Caco-2 (cell line): ENCODE data around the gene MCRIP2. TPM values are rescaled to one million over a fixed set of nuclear protein-coding genes. Genes with fewer than 3 reads are reported as not detected.
A peak's percentile ranks its signal among the peaks of the same experiment; 100 is the strongest.

ENCODE experiments used
- BruUV-seq: library from RNA; stranded (reverse); fragments of 400-500 nt; replicated peaks from 2 replicates; lab custom pipeline; 2021; lab: Mats Ljungman, UMichigan
- CTCF ChIA-PET: fragments of 300-600 bp; sonication (Branson Sonifier 250); formaldehyde crosslinking; loops from one replicate; lab custom pipeline; 2022; ENCODE audit warnings: antibody characterized with exemption; lab: Charles Lee
- POLR2A ChIA-PET: fragments of 300-600 bp; sonication (Branson Sonifier 250); formaldehyde crosslinking; loops from one replicate; lab custom pipeline; 2022; ENCODE audit warnings: antibody characterized with exemption; lab: Charles Lee
- DNase-seq, 2 experiments: peaks; one replicate each; pipeline versions ENCODE4 v3.0.0 to v3.0.0-alpha.2; 2020 to 2022
- H3K27me3 ChIP-seq: replicated peaks from 2 replicates; pipeline ENCODE4 v1.6.0; 2011; ENCODE audit warnings: low read length; ENCODE audit not compliant: control insufficient read depth, insufficient read depth
- H3K36me3 ChIP-seq: 2 replicates; pipeline ENCODE4 v1.5.1; 2011; ENCODE audit warnings: low read length; ENCODE audit not compliant: control insufficient read depth, insufficient read depth
- H3K4me1 ChIP-seq: fragments of 250-450 bp; sonication (Bioruptor Pico); 2 replicates; pipeline ENCODE4 v1.5.1; 2020; ENCODE audit warnings: mild to moderate bottlenecking
- H3K4me3 ChIP-seq: 2 replicates; pipeline ENCODE4 v1.5.1; 2011; ENCODE audit warnings: low read depth, mild to moderate bottlenecking, control low read depth, low read length
- H3K9me3 ChIP-seq: fragments of 250-450 bp; sonication (Bioruptor Pico); 2 replicates; pipeline ENCODE4 v1.5.1; 2020; ENCODE audit warnings: mild to moderate bottlenecking, moderate library complexity
- H3K27ac Mint-ChIP-seq: one replicate; pipeline ENCODE4 v1.8.0; 2022; ENCODE audit warnings: mixed read lengths; ENCODE audit not compliant: unreplicated experiment
- H3K27me3 Mint-ChIP-seq: one replicate; pipeline ENCODE4 v1.8.0; 2022; ENCODE audit warnings: mixed read lengths; ENCODE audit not compliant: insufficient read depth, unreplicated experiment
- H3K36me3 Mint-ChIP-seq: one replicate; pipeline ENCODE4 v1.8.0; 2022; ENCODE audit warnings: mild to moderate bottlenecking, mixed read lengths; ENCODE audit not compliant: insufficient read depth, unreplicated experiment
- H3K4me1 Mint-ChIP-seq: one replicate; pipeline ENCODE4 v1.8.0; 2022; ENCODE audit warnings: low read depth, mixed read lengths; ENCODE audit not compliant: unreplicated experiment
- H3K4me3 Mint-ChIP-seq: one replicate; pipeline ENCODE4 v1.8.0; 2022; ENCODE audit warnings: mild to moderate bottlenecking, moderate library complexity, mixed read lengths; ENCODE audit not compliant: unreplicated experiment
- H3K9me3 Mint-ChIP-seq: one replicate; pipeline ENCODE4 v1.8.0; 2022; ENCODE audit warnings: mixed read lengths; ENCODE audit not compliant: unreplicated experiment
- CTCF ChIP-seq, 2 experiments: fragments of 200-600 bp in 1 of 2; IDR thresholded peaks; 1 replicate in 1 of 2; 2 replicates in 1 of 2; pipeline versions ENCODE4 v1.5.1 to v1.8.0; 2011 to 2022; ENCODE audit warnings: antibody characterized with exemption in 1 of 2, control low read depth in 1 of 2, inconsistent platforms in 1 of 2, low read depth in 1 of 2, low read length in 1 of 2, mild to moderate bottlenecking in 1 of 2, moderate library complexity in 1 of 2; ENCODE audit not compliant: insufficient read depth in 1 of 2, severe bottlenecking in 1 of 2, unreplicated experiment in 1 of 2
- intact Hi-C: fragments of 100-400 bp; cut with micrococcal nuclease; formaldehyde crosslinking; loops from one replicate; pipeline ENCODE4 v1.10.0; 2022; ENCODE audit not compliant: unreplicated experiment
- total RNA-seq: library from RNA; stranded (reverse); gene quantifications from 2 replicates; pipeline ENCODE4 v1.2.3, GENCODE V29; 2022

The MCRIP2 gene
- total RNA-seq, 1 experiment from 2014 or later: 33.0 TPM

- Mint-ChIP-seq H3K27ac (no peak overlapping the region), H3K36me3 (no peaks in the 10 kb centered on the region), H3K9me3 (no peaks in the 10 kb centered on the region), H3K4me3 (no peak overlapping the region), H3K4me1 (no peaks in the 10 kb centered on the region), H3K27me3 (no peaks in the 10 kb centered on the region)
- BruUV-seq: no TSS peak
- ChIA-PET POLR2A (interaction anchor here (0.5 kb wide), 1 partner anchor 311 kb away, joined by 3 read pairs; no protein-coding TSS in a partner anchor), CTCF (no interaction called here)
- Histone ChIP-seq H3K4me3 (no peak overlapping the region), H3K9me3 (no peaks in the 10 kb centered on the region), H3K36me3 (no peaks in the 10 kb centered on the region; the same call in 1 of the 2 replicates), H3K4me1 (no peaks in the 10 kb centered on the region), H3K27me3 (no peaks in the 10 kb centered on the region)
- intact Hi-C loops: no loop called here
- no peak for TF ChIP-seq CTCF (IDR thresholded peaks at IDR 0.05; ENCODE audit: insufficient read depth in 1 of 2, low read depth in 1 of 2, low read length in 1 of 2, severe bottlenecking in 1 of 2, unreplicated experiment in 1 of 2)
- no peak for DNase-seq
Measured at GRCh38 chr16:662597-662996, 21.0 kb downstream of the MCRIP2 start.

GRCh38 chr16:666572-666971 lies 24.9 kb downstream of the MCRIP2 start:
- no peak for DNase-seq
- no TSS peak for BruUV-seq
- Histone ChIP-seq H3K9me3 (no peaks in the 10 kb centered on the region), H3K4me1 (no peaks in the 10 kb centered on the region; the same call in 1 of the 2 replicates), H3K36me3 (peaks cover 3% of the 10 kb centered on the region), H3K4me3 (no peak overlapping the region), H3K27me3 (no peaks in the 10 kb centered on the region)
- H3K9me3 Mint-ChIP-seq: no peaks in the 10 kb centered on the region
- intact Hi-C loops: no loop called here
- ChIA-PET POLR2A (no interaction called here), CTCF (interaction anchor here (0.7 kb wide), 1 partner anchor 12 kb away, joined by 4 read pairs; no protein-coding TSS in a partner anchor)
- H3K36me3 Mint-ChIP-seq: no peaks in the 10 kb centered on the region
- H3K4me1 Mint-ChIP-seq: no peaks in the 10 kb centered on the region
- H3K27ac Mint-ChIP-seq: no peak overlapping the region
- no peaks in the 10 kb centered on the region for H3K27me3 Mint-ChIP-seq
- TF ChIP-seq CTCF (IDR thresholded peaks at IDR 0.05; ENCODE audit: insufficient read depth in 1 of 2, low read depth in 1 of 2, low read length in 1 of 2, severe bottlenecking in 1 of 2, unreplicated experiment in 1 of 2): no peak
- no peak overlapping the region for H3K4me3 Mint-ChIP-seq

GRCh38 chr16:667113-667779 lies 25.6 kb downstream of the MCRIP2 start:
- Mint-ChIP-seq H3K4me3 (peak overlapping the region; percentile 73), H3K27me3 (no peaks in the 10 kb centered on the region), H3K36me3 (no peaks in the 10 kb centered on the region), H3K4me1 (no peaks in the 10 kb centered on the region), H3K9me3 (no peaks in the 10 kb centered on the region), H3K27ac (no peak overlapping the region)
- no TSS peak for BruUV-seq
- H3K27me3 ChIP-seq: no peaks in the 10 kb centered on the region
- H3K36me3 ChIP-seq: peaks cover 3% of the 10 kb centered on the region
- no peak overlapping the region for H3K4me3 ChIP-seq
- no peaks in the 10 kb centered on the region for H3K9me3 ChIP-seq
- POLR2A ChIA-PET: no interaction called here
- no peak for DNase-seq
- CTCF ChIA-PET: interaction anchor here (1.0 kb wide), 1 partner anchor 23 kb away, joined by 3 read pairs; no protein-coding TSS in a partner anchor
- TF ChIP-seq CTCF (IDR thresholded peaks at IDR 0.05; ENCODE audit: insufficient read depth in 1 of 2, low read depth in 1 of 2, low read length in 1 of 2, severe bottlenecking in 1 of 2, unreplicated experiment in 1 of 2): no peak
- intact Hi-C loops: no loop called here
- no peaks in the 10 kb centered on the region; the same call in 1 of the 2 replicates for H3K4me1 ChIP-seq
